ENCODE measurements around the gene MAPK11. TPM values are rescaled to one million over a fixed set of nuclear protein-coding genes. Genes with fewer than 3 reads are reported as not detected.

MAPK11 gene
- total RNA-seq, 1 donor from 2014 or later = 8.4 TPM

DNA sequence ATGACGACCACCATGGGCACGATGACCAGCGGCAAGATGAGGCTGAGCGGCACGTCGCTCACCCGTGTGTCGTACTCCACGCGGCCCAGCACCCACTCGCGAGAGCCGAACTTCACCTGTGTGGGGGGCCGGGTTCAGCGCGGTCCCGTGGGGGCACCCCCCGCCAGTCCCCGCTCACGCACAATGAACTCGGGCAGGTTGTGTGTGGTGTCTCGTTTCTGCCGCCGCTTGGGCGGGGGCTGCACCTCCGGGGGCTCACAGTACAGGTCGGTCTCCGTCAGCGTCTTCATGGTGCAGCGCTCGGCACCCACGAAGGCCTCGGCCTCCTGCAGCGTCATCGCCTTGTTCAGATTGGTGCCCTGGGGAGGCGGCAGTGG lies 11.2 kb upstream of the MAPK11 start:
- no peak overlapping the region for H3K4me3 ChIP-seq (ENCODE audit: low read depth, low read length)
- DNase-seq (ENCODE audit: low read depth) = no peak
- TF ChIP-seq, protein P1, sequence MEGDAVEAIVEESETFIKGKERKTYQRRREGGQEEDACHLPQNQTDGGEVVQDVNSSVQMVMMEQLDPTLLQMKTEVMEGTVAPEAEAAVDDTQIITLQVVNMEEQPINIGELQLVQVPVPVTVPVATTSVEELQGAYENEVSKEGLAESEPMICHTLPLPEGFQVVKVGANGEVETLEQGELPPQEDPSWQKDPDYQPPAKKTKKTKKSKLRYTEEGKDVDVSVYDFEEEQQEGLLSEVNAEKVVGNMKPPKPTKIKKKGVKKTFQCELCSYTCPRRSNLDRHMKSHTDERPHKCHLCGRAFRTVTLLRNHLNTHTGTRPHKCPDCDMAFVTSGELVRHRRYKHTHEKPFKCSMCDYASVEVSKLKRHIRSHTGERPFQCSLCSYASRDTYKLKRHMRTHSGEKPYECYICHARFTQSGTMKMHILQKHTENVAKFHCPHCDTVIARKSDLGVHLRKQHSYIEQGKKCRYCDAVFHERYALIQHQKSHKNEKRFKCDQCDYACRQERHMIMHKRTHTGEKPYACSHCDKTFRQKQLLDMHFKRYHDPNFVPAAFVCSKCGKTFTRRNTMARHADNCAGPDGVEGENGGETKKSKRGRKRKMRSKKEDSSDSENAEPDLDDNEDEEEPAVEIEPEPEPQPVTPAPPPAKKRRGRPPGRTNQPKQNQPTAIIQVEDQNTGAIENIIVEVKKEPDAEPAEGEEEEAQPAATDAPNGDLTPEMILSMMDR (conservative IDR thresholded peaks at IDR 0.05; ENCODE audit: low read depth, low read length) = no peak

DNA sequence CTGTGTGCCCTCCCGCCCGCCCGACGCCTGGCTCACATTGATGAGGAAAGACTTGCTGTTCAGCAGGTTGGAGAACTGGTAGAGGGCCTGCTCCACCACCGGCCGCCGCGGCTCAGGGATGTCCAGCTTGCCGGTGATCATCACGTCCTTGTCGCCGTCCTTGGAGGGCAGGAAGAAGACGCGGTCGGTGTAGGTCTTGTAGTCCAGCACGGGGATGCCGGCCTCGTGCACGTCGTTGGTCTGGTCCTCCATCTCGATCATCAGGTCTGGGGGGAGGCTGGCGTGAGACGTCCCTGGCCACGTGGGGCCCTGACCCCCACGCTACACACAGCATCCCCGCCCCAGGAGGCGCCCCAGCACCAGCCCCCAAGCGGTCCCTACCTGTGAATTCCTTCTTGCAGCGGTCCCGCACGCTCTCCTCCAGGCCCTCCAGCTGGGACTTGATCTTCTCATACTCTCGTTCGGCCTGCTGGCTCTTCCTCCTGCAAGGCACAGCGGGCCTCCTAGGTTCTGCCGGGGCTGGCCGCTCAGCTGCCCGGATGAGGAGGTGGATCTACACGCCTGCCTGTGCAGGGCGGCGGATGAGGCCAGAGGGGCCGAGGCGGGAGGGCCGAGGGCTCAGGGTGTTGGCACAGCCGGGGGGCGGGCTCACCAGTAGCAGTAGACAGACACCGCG lies 10.7 kb upstream of the MAPK11 start:
- DNase-seq (ENCODE audit: low read depth) = no peak
- no peak overlapping the region for H3K4me3 ChIP-seq (ENCODE audit: low read depth, low read length)
- TF ChIP-seq, protein P1 (conservative IDR thresholded peaks at IDR 0.05; ENCODE audit: low read depth, low read length) = no peak

DNA sequence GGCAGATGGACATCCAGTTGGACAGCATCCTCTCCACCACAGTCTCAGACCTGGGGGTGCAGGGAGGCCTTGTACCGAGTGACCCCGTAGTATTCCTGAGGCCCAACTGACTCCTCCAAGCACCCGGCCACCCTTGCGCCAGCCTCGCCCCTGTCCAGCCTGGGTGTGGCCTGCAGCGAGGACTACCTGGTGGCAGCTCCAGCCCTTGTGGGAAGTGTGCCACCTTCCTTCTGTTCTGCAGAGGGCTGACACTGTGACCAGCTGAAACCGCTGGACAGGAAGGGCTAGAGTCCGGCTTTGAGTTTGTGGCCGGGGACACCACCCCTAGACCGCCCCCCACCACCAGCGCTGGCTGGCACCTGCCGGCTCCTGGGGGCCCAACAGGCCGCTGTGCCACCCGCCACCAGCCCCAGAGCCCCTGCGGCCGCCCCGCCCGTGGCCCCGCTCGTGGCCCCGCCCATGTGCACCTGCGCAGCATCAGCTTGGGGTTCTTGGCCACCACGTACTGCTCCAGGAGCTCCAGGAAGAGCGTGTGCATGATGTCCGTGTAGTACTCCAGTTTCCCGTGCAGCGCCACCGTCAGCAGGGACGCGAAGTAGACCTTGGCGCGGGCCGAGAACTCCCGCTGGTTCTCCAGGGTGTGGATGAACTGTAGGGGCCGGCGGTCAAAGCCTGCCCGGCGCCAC lies 10.0 kb upstream of the MAPK11 start:
- TF ChIP-seq, protein P1 (conservative IDR thresholded peaks at IDR 0.05; ENCODE audit: low read depth, low read length) = no peak
- no peak for DNase-seq (ENCODE audit: low read depth)
- H3K4me3 ChIP-seq (ENCODE audit: low read depth, low read length) = no peak overlapping the region

DNA sequence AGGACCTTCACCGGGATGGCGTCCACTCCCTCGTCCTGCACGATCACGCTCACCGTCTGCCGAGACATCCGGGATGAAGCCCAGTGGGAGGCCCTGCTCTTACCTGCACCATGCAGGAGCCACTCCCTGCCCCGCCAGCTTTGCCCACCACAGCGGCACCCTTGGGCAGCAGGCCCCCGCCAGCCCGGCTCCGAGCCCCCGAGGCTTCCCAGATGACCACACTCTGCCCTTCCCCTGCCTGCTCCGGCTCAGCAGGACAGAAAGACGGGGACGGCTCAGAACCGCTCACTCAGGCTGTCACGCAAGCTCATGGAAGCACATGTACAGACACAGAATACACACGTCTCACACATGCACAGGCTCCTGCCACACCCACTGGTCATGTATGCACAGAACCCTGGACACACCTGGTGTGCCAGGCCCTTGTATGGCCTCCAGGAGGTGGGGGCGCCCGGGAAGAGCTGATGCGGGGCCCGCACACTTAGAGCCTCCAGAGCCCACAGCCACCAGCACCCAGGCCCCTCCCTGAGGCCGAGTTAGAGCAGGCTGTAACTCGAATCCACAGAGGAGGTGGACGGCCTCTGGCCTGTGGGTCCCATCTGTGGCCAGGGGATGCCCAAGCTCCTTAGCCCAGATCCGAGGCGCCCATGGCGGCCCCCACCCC lies 8.9 kb upstream of the MAPK11 start:
- no peak for DNase-seq (ENCODE audit: low read depth)
- TF ChIP-seq, protein P1 (conservative IDR thresholded peaks at IDR 0.05; ENCODE audit: low read depth, low read length) = no peak
- no peak overlapping the region for H3K4me3 ChIP-seq (ENCODE audit: low read depth, low read length)

DNA sequence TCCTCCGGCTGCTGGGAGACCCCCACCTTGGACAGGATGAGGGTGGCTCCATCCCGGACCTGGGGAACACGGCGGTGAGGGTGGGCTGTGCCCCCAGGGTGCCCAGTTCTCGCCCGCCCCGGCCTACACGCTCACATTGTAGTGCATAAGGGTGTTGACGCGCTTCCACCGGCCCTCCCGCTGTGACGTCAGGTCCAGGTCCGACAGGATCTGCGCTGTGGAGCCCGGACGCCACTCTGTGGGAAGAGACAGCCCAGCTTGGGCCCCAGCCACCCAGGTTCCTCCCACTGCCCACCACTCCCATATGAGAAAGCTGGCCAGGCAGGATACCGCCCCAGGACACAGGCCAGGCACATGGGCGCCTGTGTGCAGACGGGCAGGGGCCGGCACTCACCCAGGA lies 8.3 kb upstream of the MAPK11 start:
- no peak overlapping the region for H3K4me3 ChIP-seq (ENCODE audit: low read depth, low read length)
- no peak for DNase-seq (ENCODE audit: low read depth)
- TF ChIP-seq, protein P1 (conservative IDR thresholded peaks at IDR 0.05; ENCODE audit: low read depth, low read length) = no peak

DNA sequence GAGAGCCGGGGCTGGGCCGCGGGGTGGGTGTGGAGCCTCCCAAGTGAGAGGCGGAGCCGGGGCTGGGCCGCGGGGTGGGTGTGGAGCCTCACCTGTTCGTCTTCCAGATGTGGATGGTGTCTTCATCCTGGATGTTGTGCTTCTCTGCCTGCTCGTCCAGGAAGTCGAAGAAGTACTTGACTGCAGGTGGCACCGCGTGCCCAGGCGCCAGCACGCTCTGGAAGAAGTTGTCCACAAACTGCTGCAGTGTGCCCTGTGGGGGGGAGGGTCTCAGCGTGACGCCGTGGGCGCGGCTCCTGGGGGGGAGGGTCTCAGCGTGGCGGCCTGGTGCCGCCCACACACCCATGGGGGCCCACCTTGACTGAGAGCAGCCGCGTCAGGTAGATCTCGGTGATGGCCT lies 7.6 kb upstream of the MAPK11 start:
- H3K4me3 ChIP-seq (ENCODE audit: low read depth, low read length) = no peak overlapping the region
- TF ChIP-seq, protein P1 (conservative IDR thresholded peaks at IDR 0.05; ENCODE audit: low read depth, low read length) = no peak
- DNase-seq (ENCODE audit: low read depth) = no peak
